PC-3 (cell line): Measurements from ENCODE around the gene MT1X. TPM values are rescaled to one million over a fixed set of nuclear protein-coding genes. Genes with fewer than 3 reads are reported as not detected.
"Not testable (repeated sequence)": the region's sequence is repeated elsewhere in the genome, so short reads cannot be mapped to it uniquely, and the experiment has no call there.

Source experiments
- ATAC-seq: fragments of 200-7000 bp; cut with Tn5 transposase; 2 replicates; pipeline ENCODE4 v1.9.1; 2020; ENCODE audit warnings: mild to moderate bottlenecking, moderate library complexity
- BruUV-seq: library from RNA; stranded (reverse); fragments of 400-500 nt; replicated peaks from 2 replicates; lab custom pipeline; 2021; lab: Mats Ljungman, UMichigan
- CTCF ChIA-PET: fragments of 300-600 bp; sonication (Branson Sonifier 250); formaldehyde crosslinking; loops from one replicate; lab custom pipeline; 2022; ENCODE audit warnings: antibody characterized with exemption; lab: Charles Lee
- POLR2A ChIA-PET: fragments of 300-600 bp; sonication (Branson Sonifier 250); formaldehyde crosslinking; loops from one replicate; lab custom pipeline; 2022; ENCODE audit warnings: antibody characterized with exemption; ENCODE audit not compliant: unreplicated experiment; lab: Charles Lee
- DNase-seq: peaks from one replicate; pipeline ENCODE4 v3.0.0-alpha.2; 2015
- H2AFZ ChIP-seq: fragments of 300-600 bp; sonication (generic); 2 replicates; pipeline ENCODE4 v1.6.0; 2016; ENCODE audit warnings: antibody characterized with exemption, low read length
- H3F3A ChIP-seq: fragments of 300-600 bp; sonication (generic); one replicate; pipeline ENCODE4 v1.6.0; 2017; ENCODE audit warnings: antibody characterized with exemption, low read length, control low read depth, mild to moderate bottlenecking; ENCODE audit not compliant: unreplicated experiment
- H3K27ac ChIP-seq: fragments of 300-600 bp; sonication (generic); 2 replicates; pipeline ENCODE4 v1.5.1; 2016; ENCODE audit warnings: mild to moderate bottlenecking, low read length
- H3K27me3 ChIP-seq: fragments of 300-600 bp; sonication (generic); 2 replicates; pipeline ENCODE4 v1.6.1; 2016; ENCODE audit warnings: low read length, mixed read lengths
- H3K36me3 ChIP-seq: fragments of 300-600 bp; sonication (generic); 2 replicates; pipeline ENCODE4 v1.6.1; 2016; ENCODE audit warnings: low read depth, mixed run types, low read length, mixed read lengths
- H3K4me1 ChIP-seq: fragments of 300-600 bp; sonication (generic); 2 replicates; pipeline ENCODE4 v1.5.1; 2016; ENCODE audit warnings: low read length; ENCODE audit not compliant: insufficient read depth
- H3K4me2 ChIP-seq: fragments of 300-600 bp; sonication (generic); 2 replicates; pipeline ENCODE4 v1.6.0; 2016; ENCODE audit warnings: low read length
- H3K4me3 ChIP-seq: fragments of 300-600 bp; sonication (generic); 2 replicates; pipeline ENCODE4 v1.5.1; 2016; ENCODE audit warnings: mild to moderate bottlenecking, low read length, mixed read lengths
- H3K79me2 ChIP-seq: fragments of 300-600 bp; sonication (generic); 2 replicates; pipeline ENCODE4 v1.6.1; 2017; ENCODE audit warnings: low read length, mixed read lengths
- H3K9ac ChIP-seq: fragments of 300-600 bp; sonication (generic); 2 replicates; pipeline ENCODE4 v1.6.0; 2016; ENCODE audit warnings: mild to moderate bottlenecking, low read length
- H3K9me2 ChIP-seq: fragments of 300-600 bp; sonication (generic); replicated peaks from 2 replicates; pipeline ENCODE4 v1.6.1; 2016; ENCODE audit warnings: mixed run types, low read length, mixed read lengths
- H3K9me3 ChIP-seq: fragments of 300-600 bp; sonication (generic); 2 replicates; pipeline ENCODE4 v1.6.1; 2016; ENCODE audit warnings: low read length, mixed read lengths
- H4K20me1 ChIP-seq: fragments of 300-600 bp; sonication (generic); 2 replicates; pipeline ENCODE4 v1.6.1; 2016; ENCODE audit warnings: low read length, mixed read lengths
- EZH2 ChIP-seq: fragments of 300-600 bp; sonication (generic); IDR thresholded peaks from one replicate; pipeline ENCODE4 v1.6.1; 2017; ENCODE audit warnings: antibody characterized with exemption, mild to moderate bottlenecking, low read length; ENCODE audit not compliant: unreplicated experiment
- EZH2phosphoT487 ChIP-seq: fragments of 300-600 bp; sonication (generic); IDR thresholded peaks from 2 replicates; pipeline ENCODE4 v1.6.1; 2018; ENCODE audit warnings: mild to moderate bottlenecking, antibody characterized with exemption, low read length, borderline replicate concordance
- intact Hi-C: fragments of 100-400 bp; cut with micrococcal nuclease; formaldehyde crosslinking; loops from 2 replicates; pipeline ENCODE4 v1.9.0; 2023
- total RNA-seq: library from RNA; depleted of rRNA; stranded (reverse); fragments of >200 nt; gene quantifications from 2 replicates; pipeline ENCODE4 v1.2.3, GENCODE V29; 2014
- TF ChIP-seq, protein P1 (sequence below): fragments of 300-600 bp; sonication (generic); conservative IDR thresholded peaks from 2 replicates; pipeline ENCODE4 v1.5.1; 2017; ENCODE audit warnings: antibody characterized with exemption, low read depth, mild to moderate bottlenecking, low read length

The MT1X gene
- total RNA-seq, 1 experiment from 2014 or later: 120 TPM

DNA sequence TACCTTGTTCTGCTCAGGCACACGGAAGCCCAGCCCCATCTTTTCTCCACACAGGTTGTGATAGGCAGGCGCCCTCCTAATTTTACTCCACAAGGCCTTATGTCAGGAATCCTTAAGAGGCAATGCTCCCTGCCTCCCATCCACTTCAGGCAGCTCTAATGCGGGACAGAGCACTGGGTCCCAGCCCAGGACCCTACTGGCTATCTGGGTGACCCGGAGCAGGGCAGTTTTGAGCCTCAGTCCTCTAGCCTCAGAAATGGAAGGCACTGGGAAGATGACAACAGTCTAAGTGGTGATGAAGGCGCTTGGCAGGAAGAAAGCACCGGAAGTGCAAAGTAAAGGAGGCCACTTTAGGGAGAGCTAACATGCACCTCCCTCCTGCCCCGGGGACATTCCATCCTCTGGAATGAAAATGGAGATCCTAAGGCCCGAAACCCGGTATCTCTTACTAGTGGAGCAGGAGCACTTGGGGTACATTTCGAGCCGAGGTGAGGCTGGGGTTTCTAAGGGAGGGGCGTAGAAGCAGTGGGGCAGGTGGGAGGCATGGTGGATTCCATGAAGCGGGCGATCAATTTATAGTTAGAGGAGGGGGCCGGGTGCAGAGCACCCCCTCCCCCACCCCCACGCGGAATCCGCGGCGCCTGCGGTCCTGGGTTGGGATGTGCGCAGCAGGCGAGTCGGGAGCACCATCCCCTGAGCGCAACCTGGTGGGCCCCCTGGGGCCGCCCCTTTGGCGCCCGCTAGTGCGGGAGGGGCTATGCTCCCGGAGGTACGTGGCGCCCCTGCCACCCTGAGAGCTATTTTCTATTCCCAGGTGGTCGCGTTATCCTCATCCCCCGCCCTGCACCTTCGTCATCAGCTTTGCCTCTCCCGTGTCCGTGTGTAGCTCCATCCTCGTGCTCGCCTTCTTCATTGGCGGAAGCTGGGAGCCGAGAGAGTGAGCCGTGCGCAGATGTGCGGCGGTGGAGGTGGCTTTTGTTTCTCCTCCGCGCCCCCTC is 19.6 kb upstream of the MT1X start:
- intact Hi-C loops: no loop called here
- H3K9ac ChIP-seq: no peak overlapping the region
- peaks cover 6% of the 10 kb centered on the region; the same call in 1 of the 2 replicates for H3K4me1 ChIP-seq
- H3K36me3 ChIP-seq: no peaks in the 10 kb centered on the region
- H3K4me2 ChIP-seq: no peak overlapping the region
- no peaks in the 10 kb centered on the region for H3F3A ChIP-seq
- DNase-seq (no peak), ATAC-seq (no peak)
- no peak overlapping the region for H3K27ac ChIP-seq
- no peaks in the 10 kb centered on the region for H3K27me3 ChIP-seq
- no peaks in the 10 kb centered on the region for H3K9me3 ChIP-seq
- TF ChIP-seq, protein P1, sequence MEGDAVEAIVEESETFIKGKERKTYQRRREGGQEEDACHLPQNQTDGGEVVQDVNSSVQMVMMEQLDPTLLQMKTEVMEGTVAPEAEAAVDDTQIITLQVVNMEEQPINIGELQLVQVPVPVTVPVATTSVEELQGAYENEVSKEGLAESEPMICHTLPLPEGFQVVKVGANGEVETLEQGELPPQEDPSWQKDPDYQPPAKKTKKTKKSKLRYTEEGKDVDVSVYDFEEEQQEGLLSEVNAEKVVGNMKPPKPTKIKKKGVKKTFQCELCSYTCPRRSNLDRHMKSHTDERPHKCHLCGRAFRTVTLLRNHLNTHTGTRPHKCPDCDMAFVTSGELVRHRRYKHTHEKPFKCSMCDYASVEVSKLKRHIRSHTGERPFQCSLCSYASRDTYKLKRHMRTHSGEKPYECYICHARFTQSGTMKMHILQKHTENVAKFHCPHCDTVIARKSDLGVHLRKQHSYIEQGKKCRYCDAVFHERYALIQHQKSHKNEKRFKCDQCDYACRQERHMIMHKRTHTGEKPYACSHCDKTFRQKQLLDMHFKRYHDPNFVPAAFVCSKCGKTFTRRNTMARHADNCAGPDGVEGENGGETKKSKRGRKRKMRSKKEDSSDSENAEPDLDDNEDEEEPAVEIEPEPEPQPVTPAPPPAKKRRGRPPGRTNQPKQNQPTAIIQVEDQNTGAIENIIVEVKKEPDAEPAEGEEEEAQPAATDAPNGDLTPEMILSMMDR: no peak
- TF ChIP-seq EZH2phosphoT487: no peak
- TF ChIP-seq EZH2: no peak
- no peak overlapping the region for H2AFZ ChIP-seq
- ChIA-PET CTCF (no interaction called here), POLR2A (interaction anchor here (0.6 kb wide), 1 partner anchor 1489 kb away, joined by 21 read pairs; no protein-coding TSS in a partner anchor)
- no peaks in the 10 kb centered on the region for H3K79me2 ChIP-seq
- H3K9me2 ChIP-seq: no peaks in the 10 kb centered on the region
- no peak overlapping the region for H3K4me3 ChIP-seq
- no peaks in the 10 kb centered on the region for H4K20me1 ChIP-seq
- BruUV-seq: no TSS peak

DNA sequence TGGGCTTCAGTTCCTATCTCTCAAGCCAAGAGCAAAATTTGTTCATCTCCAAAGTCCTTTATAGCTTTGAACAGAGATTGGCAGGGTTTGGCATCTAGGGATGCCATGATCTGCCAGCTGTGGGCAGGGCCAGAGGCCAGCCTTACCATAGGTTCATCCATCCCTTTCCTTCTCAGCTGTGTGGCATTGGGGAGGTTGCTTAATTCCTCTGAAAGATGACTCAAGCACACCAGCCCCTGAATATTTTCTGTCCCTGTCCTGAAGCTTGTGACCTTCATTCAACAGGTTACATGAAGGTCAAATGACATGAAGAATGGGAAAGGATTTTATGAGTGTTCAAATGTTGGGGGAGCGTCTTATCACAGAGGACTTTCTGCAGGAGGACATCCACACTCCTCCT is 17.8 kb upstream of the MT1X start:
- intact Hi-C loops: no loop called here
- H3K9me3 ChIP-seq: no peaks in the 10 kb centered on the region
- H4K20me1 ChIP-seq: no peaks in the 10 kb centered on the region
- H3K9ac ChIP-seq: no peak overlapping the region
- ChIA-PET POLR2A (no interaction called here), CTCF (no interaction called here)
- H3K4me3 ChIP-seq: no peak overlapping the region
- H2AFZ ChIP-seq: no peak overlapping the region
- no peak overlapping the region for H3K4me2 ChIP-seq
- no peaks in the 10 kb centered on the region for H3K4me1 ChIP-seq
- BruUV-seq: no TSS peak
- no peaks in the 10 kb centered on the region for H3K27me3 ChIP-seq
- no peak for ATAC-seq
- no peak for DNase-seq
- no peaks in the 10 kb centered on the region for H3K36me3 ChIP-seq
- no peak overlapping the region for H3K27ac ChIP-seq
- TF ChIP-seq, protein P1: no peak
- TF ChIP-seq EZH2 (no peak), EZH2phosphoT487 (no peak)
- no peaks in the 10 kb centered on the region for H3F3A ChIP-seq
- H3K9me2 ChIP-seq: no peaks in the 10 kb centered on the region
- no peaks in the 10 kb centered on the region for H3K79me2 ChIP-seq

DNA sequence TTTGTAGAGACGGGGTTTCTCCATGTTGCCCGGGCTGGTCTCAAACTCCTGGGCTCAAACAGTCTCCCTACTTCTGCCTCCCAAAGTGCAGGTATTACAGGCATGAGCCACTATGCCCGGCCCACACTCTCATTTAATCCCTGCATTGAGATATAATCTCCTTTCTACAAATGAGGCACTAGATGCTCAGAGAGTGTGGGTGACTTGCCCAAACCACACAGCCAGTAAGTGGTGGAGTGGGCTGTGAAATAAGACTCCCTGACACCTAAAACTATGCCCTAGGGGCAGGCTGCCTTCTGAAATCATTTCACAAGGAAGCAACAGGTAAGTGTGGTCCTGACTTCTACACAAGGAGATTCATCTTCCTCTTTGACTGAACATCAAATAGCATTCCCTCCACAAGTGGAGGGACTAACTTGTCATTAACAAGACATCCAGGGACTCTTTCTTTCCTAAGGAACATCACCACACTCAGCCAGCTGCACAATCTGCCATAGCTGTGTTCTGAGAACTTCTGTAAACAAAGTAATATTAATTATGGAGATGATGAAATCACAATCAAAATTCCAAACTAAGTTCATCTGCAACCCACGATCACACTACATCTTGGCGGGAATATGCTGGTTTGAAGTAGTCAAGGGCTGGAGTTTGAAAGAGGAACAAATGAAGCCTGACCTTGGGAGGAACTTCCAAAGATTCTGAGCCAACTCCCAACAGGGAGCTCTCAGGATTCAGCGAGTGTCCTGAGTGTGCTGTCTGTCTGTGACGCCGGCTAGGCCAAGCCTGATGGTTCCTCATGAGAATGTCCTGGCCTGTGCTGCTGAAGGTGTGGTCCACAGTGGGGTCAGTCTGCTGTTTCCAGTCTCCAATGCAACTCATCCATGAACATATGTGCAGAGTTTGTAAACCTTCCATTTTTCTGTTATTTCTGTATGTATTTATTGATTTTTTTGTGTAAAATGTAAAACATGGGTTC is 16.7 kb upstream of the MT1X start:
- H3K27me3 ChIP-seq, H3K4me1 ChIP-seq, H3K79me2 ChIP-seq, H2AFZ ChIP-seq, H3K9me3 ChIP-seq, intact Hi-C loops, BruUV-seq, ATAC-seq, H3K4me3 ChIP-seq, H3K36me3 ChIP-seq, H4K20me1 ChIP-seq, H3K9ac ChIP-seq, CTCF ChIA-PET, H3F3A ChIP-seq, H3K9me2 ChIP-seq, H3K4me2 ChIP-seq, POLR2A ChIA-PET, H3K27ac ChIP-seq, DNase-seq: not testable (repeated sequence)
